Activated CD4-positive, alpha-beta T cell treated with anti-CD3 and anti-CD28 coated beads, Interleukin-2, amount 10 ng/mL, durations not matched to agents 7 days and 5 days (primary cell): ENCODE measurements around the gene CLEC3A. TPM values are rescaled to one million over a fixed set of nuclear protein-coding genes. Genes with fewer than 3 reads are reported as not detected.
A peak's percentile ranks its signal among the peaks of the same experiment; 100 is the strongest.

Experiments
- CTCF ChIA-PET: fragments of 350-600 bp; sonication (Branson Sonifier 250); formaldehyde crosslinking; loops from one replicate; lab custom pipeline; 2021; ENCODE audit warnings: antibody characterized with exemption; lab: Charles Lee
- POLR2A ChIA-PET: fragments of 350-600 bp; sonication (Branson Sonifier 250); formaldehyde crosslinking; loops from one replicate; lab custom pipeline; 2021; ENCODE audit warnings: antibody characterized with exemption; lab: Charles Lee
- DNase-seq: peaks from one replicate; pipeline ENCODE4 v3.0.0-alpha.2; 2020
- H3K27ac Mint-ChIP-seq: one replicate; pipeline ENCODE4 v1.8.0; 2021; ENCODE audit warnings: mild to moderate bottlenecking, moderate library complexity, mixed read lengths
- H3K27me3 Mint-ChIP-seq: one replicate; pipeline ENCODE4 v1.8.0; 2021; ENCODE audit warnings: mixed read lengths
- H3K36me3 Mint-ChIP-seq: one replicate; pipeline ENCODE4 v1.8.0; 2021; ENCODE audit warnings: low read depth, mixed read lengths
- H3K4me1 Mint-ChIP-seq: one replicate; pipeline ENCODE4 v1.8.0; 2021; ENCODE audit warnings: mixed read lengths
- H3K4me3 Mint-ChIP-seq: one replicate; pipeline ENCODE4 v1.8.0; 2021; ENCODE audit warnings: mild to moderate bottlenecking, moderate library complexity, mixed read lengths
- H3K9me3 Mint-ChIP-seq: one replicate; pipeline ENCODE4 v1.8.0; 2021; ENCODE audit warnings: mixed read lengths
- total RNA-seq, 2 experiments: library from RNA; stranded (reverse); gene quantifications; one replicate each; pipeline ENCODE4 v1.2.3, GENCODE V29; 2021

The CLEC3A gene
- total RNA-seq, 2 experiments from 2014 or later: not detected

GRCh38 chr16:77998350-77999023 is 23.9 kb upstream of the CLEC3A start:
- no peak overlapping the region for H3K4me3 Mint-ChIP-seq
- POLR2A ChIA-PET: no interaction called here
- H3K27me3 Mint-ChIP-seq: peaks cover 2% of the 10 kb centered on the region
- CTCF ChIA-PET: no interaction called here
- no peaks in the 10 kb centered on the region for H3K4me1 Mint-ChIP-seq
- no peaks in the 10 kb centered on the region for H3K36me3 Mint-ChIP-seq
- DNase-seq: no peak
- H3K27ac Mint-ChIP-seq: no peak overlapping the region
- peaks cover 15% of the 10 kb centered on the region for H3K9me3 Mint-ChIP-seq

- CTCF ChIA-PET: interaction anchor here (1.7 to 2.6 kb wide), 2 partner anchors 10 to 15 kb away, joined by 5 to 8 read pairs; no protein-coding TSS in a partner anchor
- H3K4me1 Mint-ChIP-seq: no peaks in the 10 kb centered on the region
- POLR2A ChIA-PET: interaction anchor here (0.6 kb wide), 1 partner anchor 171 kb away, joined by 5 read pairs; no protein-coding TSS in a partner anchor
- DNase-seq: no peak
- H3K27me3 Mint-ChIP-seq: peaks cover 2% of the 10 kb centered on the region
- no peaks in the 10 kb centered on the region for H3K36me3 Mint-ChIP-seq
- H3K9me3 Mint-ChIP-seq: peaks cover 4% of the 10 kb centered on the region
- no peak overlapping the region for H3K27ac Mint-ChIP-seq
- H3K4me3 Mint-ChIP-seq: no peak overlapping the region
These were observed 20.8 kb upstream of the CLEC3A start for GRCh38 chr16:78001451-78002025.

DNA sequence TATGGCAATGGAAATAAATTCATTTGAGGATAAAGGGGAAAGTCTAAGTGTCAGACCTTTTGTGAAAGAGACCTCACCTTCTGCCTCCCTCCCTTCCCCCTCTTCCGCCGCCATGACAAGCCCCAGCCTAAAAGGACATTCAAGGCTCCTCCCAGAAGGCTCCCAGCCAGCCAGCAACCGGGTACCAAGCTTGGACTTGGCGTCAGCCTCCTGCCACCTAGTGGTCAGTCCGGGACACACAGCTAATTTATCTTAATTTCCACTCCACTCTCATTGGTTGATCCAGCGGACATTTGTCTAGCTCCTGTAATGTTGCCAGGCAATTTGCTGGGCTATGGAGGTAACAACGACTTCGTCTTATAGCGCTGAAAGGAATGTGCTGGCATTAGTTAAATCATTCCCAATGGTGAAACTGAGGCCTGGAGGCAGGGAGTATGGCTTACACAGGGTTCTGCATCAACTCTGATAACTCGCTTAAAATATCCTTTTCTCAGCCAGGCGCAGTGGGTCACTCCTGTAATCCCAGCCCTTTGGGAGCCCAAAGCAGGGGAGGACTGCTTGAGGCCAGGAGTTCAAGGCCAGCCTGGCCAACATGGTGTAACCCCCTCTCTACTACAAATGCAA is 19.3 kb upstream of the CLEC3A start:
- Mint-ChIP-seq H3K36me3 (no peaks in the 10 kb centered on the region), H3K9me3 (no peaks in the 10 kb centered on the region), H3K27ac (no peak overlapping the region), H3K4me3 (no peak overlapping the region), H3K4me1 (no peaks in the 10 kb centered on the region), H3K27me3 (peaks cover 2% of the 10 kb centered on the region)
- DNase-seq: peak; percentile 75
- POLR2A ChIA-PET: no interaction called here
- CTCF ChIA-PET: interaction anchor here (0.9 to 2.6 kb wide), 7 partner anchors 11 to 329 kb away, joined by 3 to 8 read pairs (median 4); no protein-coding TSS in a partner anchor

- no peaks in the 10 kb centered on the region for H3K4me1 Mint-ChIP-seq
- no peaks in the 10 kb centered on the region for H3K36me3 Mint-ChIP-seq
- H3K27me3 Mint-ChIP-seq: peaks cover 2% of the 10 kb centered on the region
- CTCF ChIA-PET: interaction anchor here (0.7 kb wide), 1 partner anchor 153 kb away, joined by 3 read pairs; no protein-coding TSS in a partner anchor
- no peaks in the 10 kb centered on the region for H3K9me3 Mint-ChIP-seq
- no peak overlapping the region for H3K27ac Mint-ChIP-seq
- no peak overlapping the region for H3K4me3 Mint-ChIP-seq
- POLR2A ChIA-PET: no interaction called here
- no peak for DNase-seq
These were observed 17.8 kb upstream of the CLEC3A start for GRCh38 chr16:78004517-78004916.

- Mint-ChIP-seq H3K4me3 (no peak overlapping the region), H3K4me1 (no peaks in the 10 kb centered on the region), H3K27ac (no peak overlapping the region), H3K9me3 (no peaks in the 10 kb centered on the region), H3K27me3 (peaks cover 2% of the 10 kb centered on the region), H3K36me3 (no peaks in the 10 kb centered on the region)
- peak; percentile 7 for DNase-seq
- ChIA-PET POLR2A (no interaction called here), CTCF (no interaction called here)
These were observed 16.5 kb upstream of the CLEC3A start for GRCh38 chr16:78005881-78006280.

GRCh38 chr16:78007121-78007520 is 15.2 kb upstream of the CLEC3A start:
- Mint-ChIP-seq H3K4me3 (no peak overlapping the region), H3K36me3 (no peaks in the 10 kb centered on the region), H3K4me1 (no peaks in the 10 kb centered on the region), H3K27me3 (no peaks in the 10 kb centered on the region), H3K27ac (no peak overlapping the region), H3K9me3 (no peaks in the 10 kb centered on the region)
- ChIA-PET POLR2A (no interaction called here), CTCF (interaction anchor here (0.6 to 1.2 kb wide), 2 partner anchors 8 to 259 kb away, joined by 3 to 4 read pairs; no protein-coding TSS in a partner anchor)
- DNase-seq: no peak

- ChIA-PET CTCF (no interaction called here), POLR2A (no interaction called here)
- H3K27me3 Mint-ChIP-seq: peaks cover 15% of the 10 kb centered on the region
- no peak overlapping the region for H3K27ac Mint-ChIP-seq
- no peak for DNase-seq
- no peak overlapping the region for H3K4me3 Mint-ChIP-seq
- H3K4me1 Mint-ChIP-seq: peaks cover 3% of the 10 kb centered on the region
- H3K9me3 Mint-ChIP-seq: no peaks in the 10 kb centered on the region
- no peaks in the 10 kb centered on the region for H3K36me3 Mint-ChIP-seq
These were observed 1.8 kb downstream of the CLEC3A start for GRCh38 chr16:78024159-78024558.

DNA sequence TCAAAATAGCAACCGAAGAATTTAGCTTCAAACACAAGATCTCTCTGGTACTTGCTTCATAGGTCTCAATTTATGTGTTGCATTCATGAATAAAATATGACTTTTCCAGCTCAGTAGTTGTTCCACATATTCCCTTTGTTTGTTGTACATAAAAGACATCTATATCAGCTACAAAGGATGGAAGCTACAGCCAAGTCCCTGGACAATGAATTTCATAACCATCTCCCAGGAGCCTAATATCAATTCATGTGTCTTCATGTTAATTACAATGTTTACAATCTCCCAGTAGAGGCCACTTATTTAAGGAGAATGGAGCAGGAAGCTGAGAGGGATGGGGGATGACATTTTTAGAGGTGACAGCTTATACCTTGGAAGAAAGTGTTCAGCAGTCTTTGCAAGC is 3.3 kb downstream of the CLEC3A start:
- peaks cover 1% of the 10 kb centered on the region for H3K4me1 Mint-ChIP-seq
- H3K27ac Mint-ChIP-seq: no peak overlapping the region
- H3K36me3 Mint-ChIP-seq: no peaks in the 10 kb centered on the region
- H3K9me3 Mint-ChIP-seq: no peaks in the 10 kb centered on the region
- ChIA-PET CTCF (no interaction called here), POLR2A (no interaction called here)
- H3K27me3 Mint-ChIP-seq: peaks cover 18% of the 10 kb centered on the region
- H3K4me3 Mint-ChIP-seq: no peak overlapping the region
- no peak for DNase-seq

- Mint-ChIP-seq H3K27me3 (peaks cover 19% of the 10 kb centered on the region), H3K36me3 (no peaks in the 10 kb centered on the region), H3K27ac (no peak overlapping the region), H3K4me1 (peaks cover 6% of the 10 kb centered on the region), H3K9me3 (no peaks in the 10 kb centered on the region), H3K4me3 (no peak overlapping the region)
- CTCF ChIA-PET: no interaction called here
- POLR2A ChIA-PET: no interaction called here
- DNase-seq: no peak
These were observed 5.7 kb downstream of the CLEC3A start for GRCh38 chr16:78028018-78028417.

GRCh38 chr16:78034530-78034929 is 12.2 kb downstream of the CLEC3A start:
- Mint-ChIP-seq H3K4me3 (no peak overlapping the region), H3K4me1 (peaks cover 33% of the 10 kb centered on the region), H3K36me3 (no peaks in the 10 kb centered on the region), H3K9me3 (peaks cover 3% of the 10 kb centered on the region), H3K27ac (no peak overlapping the region), H3K27me3 (peaks cover 28% of the 10 kb centered on the region)
- ChIA-PET CTCF (no interaction called here), POLR2A (no interaction called here)
- peak; percentile 50 for DNase-seq

- Mint-ChIP-seq H3K4me3 (no peak overlapping the region), H3K36me3 (no peaks in the 10 kb centered on the region), H3K4me1 (peaks cover 33% of the 10 kb centered on the region), H3K9me3 (peaks cover 3% of the 10 kb centered on the region), H3K27ac (no peak overlapping the region), H3K27me3 (peaks cover 28% of the 10 kb centered on the region)
- no peak for DNase-seq
- ChIA-PET CTCF (no interaction called here), POLR2A (no interaction called here)
These were observed 12.7 kb downstream of the CLEC3A start for GRCh38 chr16:78035012-78035411.

DNA sequence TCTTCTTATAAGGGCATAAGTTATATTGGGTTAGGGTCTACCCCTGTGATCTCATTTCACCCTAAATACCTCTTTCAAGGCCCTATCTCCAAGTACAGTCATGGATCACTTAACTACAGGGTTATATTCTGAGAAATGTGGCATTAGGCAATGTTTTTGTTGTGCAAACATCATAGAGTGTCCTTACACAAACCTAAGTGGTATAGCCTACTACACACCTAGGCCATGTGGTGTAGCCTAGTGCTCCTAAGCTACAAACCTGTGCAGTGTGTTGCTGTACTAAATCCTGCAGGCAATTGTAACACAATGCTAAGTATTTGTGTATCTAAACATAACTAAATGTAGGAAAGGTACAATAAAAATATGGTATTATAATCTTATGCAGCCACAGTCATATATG is 18.0 kb downstream of the CLEC3A start:
- Mint-ChIP-seq H3K4me3 (no peak overlapping the region), H3K27ac (no peak overlapping the region), H3K36me3 (no peaks in the 10 kb centered on the region), H3K27me3 (peaks cover 14% of the 10 kb centered on the region), H3K9me3 (peaks cover 3% of the 10 kb centered on the region), H3K4me1 (peaks cover 6% of the 10 kb centered on the region)
- DNase-seq: no peak
- POLR2A ChIA-PET: no interaction called here
- CTCF ChIA-PET: no interaction called here

GRCh38 chr16:78045865-78046581 is 23.7 kb downstream of the CLEC3A start:
- Mint-ChIP-seq H3K36me3 (no peaks in the 10 kb centered on the region), H3K9me3 (no peaks in the 10 kb centered on the region), H3K27me3 (peaks cover 4% of the 10 kb centered on the region), H3K4me3 (no peak overlapping the region), H3K27ac (no peak overlapping the region), H3K4me1 (no peaks in the 10 kb centered on the region)
- ChIA-PET POLR2A (no interaction called here), CTCF (no interaction called here)
- peak; percentile 47 for DNase-seq
